ENCODE data around the gene PARD6G.

DNA sequence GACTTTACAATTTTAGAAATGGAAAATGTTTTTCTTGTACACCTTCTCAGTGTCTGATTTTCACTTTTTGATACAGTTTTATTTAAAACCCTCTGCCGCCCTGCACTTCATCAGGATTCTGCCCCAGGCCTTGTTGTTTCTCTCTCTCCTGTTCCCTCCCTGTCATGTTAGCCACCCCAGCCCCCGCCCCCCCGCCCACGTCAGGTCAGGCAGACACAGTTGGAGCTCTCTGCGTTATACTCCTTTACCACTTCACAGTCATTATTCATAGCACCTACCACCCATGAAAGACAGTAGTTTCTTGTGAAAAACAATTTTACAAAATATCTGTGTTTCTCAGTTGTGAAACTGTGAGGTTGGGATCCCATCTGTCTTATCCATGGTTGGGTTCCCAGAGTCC, 116.8 kb downstream of the PARD6G start:
- TF ChIP-seq EZH2 (IDR thresholded peaks at IDR 0.05), result no peak
- no peak for TF ChIP-seq POLR2AphosphoS5 (IDR thresholded peaks at IDR 0.05; ENCODE audit: borderline replicate concordance, low read depth, low read length)
- TF ChIP-seq FOXP2 (optimal IDR thresholded peaks at IDR 0.05; ENCODE audit: control extremely low read depth, extremely low read length, insufficient read depth), result no peak
